Measurements from ENCODE around the gene METAP1.

METAP1 gene

GRCh38 chr4:98997166-98997565 is 1.6 kb downstream of the METAP1 start:
- Histone ChIP-seq H3K23ac (ENCODE audit: low read length) (no peak overlapping the region), H4K8ac (ENCODE audit: low read depth, low read length) (no peak overlapping the region), H3K4me2 (ENCODE audit: low read length) (no peak overlapping the region), H3K14ac (ENCODE audit: low read length) (no peak overlapping the region), H2BK120ac (ENCODE audit: insufficient read depth, low read length, poor library complexity) (no peak overlapping the region), H2AFZ (ENCODE audit: insufficient read depth, low read length, poor library complexity) (no peak overlapping the region), H3K79me1 (ENCODE audit: low read length) (peaks cover 14% of the 10 kb centered on the region), H3K18ac (ENCODE audit: low read length) (no peak overlapping the region), H2BK5ac (ENCODE audit: low read depth, low read length, poor library complexity) (no peak overlapping the region), H2AK5ac (ENCODE audit: low read length) (no peak overlapping the region), H3K4ac (ENCODE audit: low read depth, low read length) (no peak overlapping the region), H3K9me3 (ENCODE audit: insufficient read depth, low read depth, low read length) (peaks cover 2% of the 10 kb centered on the region), H3K27ac (ENCODE audit: low read depth, low read length) (no peak overlapping the region), H3K36me3 (ENCODE audit: control insufficient read depth in 1 of 2, insufficient read depth in 2 of 2, low read length in 2 of 2) (no peaks in the 10 kb centered on the region), H3K4me3 (ENCODE audit: low read depth, low read length) (no peak overlapping the region), H4K91ac (ENCODE audit: low read depth, low read length) (no peak overlapping the region), H3K9ac (ENCODE audit: low read length) (no peak overlapping the region), H2BK12ac (ENCODE audit: low read length) (no peak overlapping the region), H3K79me2 (ENCODE audit: control insufficient read depth, insufficient read depth, low read length, poor library complexity) (peaks cover 18% of the 10 kb centered on the region), H3K4me1 (ENCODE audit: control insufficient read depth in 1 of 2, insufficient read depth in 2 of 2, low read length in 2 of 2) (peaks cover 0 to 5% of the 10 kb centered on the region in 2 experiments), H4K12ac (ENCODE audit: low read depth, low read length) (no peak overlapping the region), H3K27me3 (ENCODE audit: insufficient read depth, low read length) (peaks cover 2% of the 10 kb centered on the region)
- WGBS (ENCODE audit: extremely low coverage, insufficient coverage, insufficient read length): no CpG with 5 or more reads among the region's 6 CpGs
- peak in 1 of 2 donors; percentile 18 for DNase-seq

DNA sequence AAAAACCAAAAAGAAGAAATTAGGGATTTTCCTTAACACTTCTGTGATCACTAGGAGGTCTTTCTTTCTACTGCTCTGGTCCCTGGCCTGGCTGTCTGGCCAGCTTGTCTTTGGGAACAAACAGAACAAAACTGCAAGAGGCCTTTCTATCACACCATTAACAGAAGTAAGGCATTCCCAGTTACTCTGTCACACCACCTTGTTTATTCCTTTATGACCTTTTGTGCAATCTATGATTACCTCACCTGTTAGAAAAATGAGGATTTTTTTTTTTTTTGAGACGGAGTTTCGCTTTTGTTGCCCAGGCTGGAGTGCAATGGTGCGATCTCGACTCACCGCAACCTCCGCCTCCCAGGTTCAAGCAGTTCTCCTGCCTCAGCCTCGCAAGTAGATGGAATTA is 3.0 kb downstream of the METAP1 start:
- Histone ChIP-seq H3K4me2 (ENCODE audit: low read length) (no peak overlapping the region), H3K27me3 (ENCODE audit: insufficient read depth, low read length) (peaks cover 2% of the 10 kb centered on the region), H3K79me2 (ENCODE audit: control insufficient read depth, insufficient read depth, low read length, poor library complexity) (peaks cover 21% of the 10 kb centered on the region), H4K8ac (ENCODE audit: low read depth, low read length) (no peak overlapping the region), H2AK5ac (ENCODE audit: low read length) (no peak overlapping the region), H3K36me3 (ENCODE audit: control insufficient read depth in 1 of 2, insufficient read depth in 2 of 2, low read length in 2 of 2) (no peaks in the 10 kb centered on the region), H3K18ac (ENCODE audit: low read length) (no peak overlapping the region), H3K79me1 (ENCODE audit: low read length) (peaks cover 16% of the 10 kb centered on the region), H3K14ac (ENCODE audit: low read length) (no peak overlapping the region), H2BK12ac (ENCODE audit: low read length) (no peak overlapping the region), H2AFZ (ENCODE audit: insufficient read depth, low read length, poor library complexity) (no peak overlapping the region), H3K9me3 (ENCODE audit: insufficient read depth, low read depth, low read length) (peaks cover 2% of the 10 kb centered on the region), H3K4me3 (ENCODE audit: low read depth, low read length) (no peak overlapping the region), H3K27ac (ENCODE audit: low read depth, low read length) (no peak overlapping the region), H4K91ac (ENCODE audit: low read depth, low read length) (no peak overlapping the region), H4K12ac (ENCODE audit: low read depth, low read length) (no peak overlapping the region), H2BK120ac (ENCODE audit: insufficient read depth, low read length, poor library complexity) (no peak overlapping the region), H3K9ac (ENCODE audit: low read length) (no peak overlapping the region), H3K4ac (ENCODE audit: low read depth, low read length) (peak overlapping the region; percentile 79), H3K23ac (ENCODE audit: low read length) (no peak overlapping the region), H2BK5ac (ENCODE audit: low read depth, low read length, poor library complexity) (no peak overlapping the region), H3K4me1 (ENCODE audit: control insufficient read depth in 1 of 2, insufficient read depth in 2 of 2, low read length in 2 of 2) (peaks cover 6 to 9% of the 10 kb centered on the region in 2 experiments)
- DNase-seq: peak in 1 of 2 donors; percentile 55
- no CpG with 5 or more reads among the region's 7 CpGs for WGBS (ENCODE audit: extremely low coverage, insufficient coverage, insufficient read length)

- Histone ChIP-seq H2BK5ac (ENCODE audit: low read depth, low read length, poor library complexity) (no peak overlapping the region), H2AFZ (ENCODE audit: insufficient read depth, low read length, poor library complexity) (no peak overlapping the region), H3K9me3 (ENCODE audit: insufficient read depth, low read depth, low read length) (no peaks in the 10 kb centered on the region), H3K27ac (ENCODE audit: low read depth, low read length) (no peak overlapping the region), H3K9ac (ENCODE audit: low read length) (no peak overlapping the region), H3K23ac (ENCODE audit: low read length) (no peak overlapping the region), H3K14ac (ENCODE audit: low read length) (no peak overlapping the region), H3K79me2 (ENCODE audit: control insufficient read depth, insufficient read depth, low read length, poor library complexity) (peaks cover 15% of the 10 kb centered on the region), H3K18ac (ENCODE audit: low read length) (no peak overlapping the region), H3K36me3 (ENCODE audit: control insufficient read depth in 1 of 2, insufficient read depth in 2 of 2, low read length in 2 of 2) (no peaks in the 10 kb centered on the region), H3K4me2 (ENCODE audit: low read length) (no peak overlapping the region), H3K79me1 (ENCODE audit: low read length) (peaks cover 2% of the 10 kb centered on the region), H3K4me1 (ENCODE audit: control insufficient read depth in 1 of 2, insufficient read depth in 2 of 2, low read length in 2 of 2) (peaks cover 11 to 13% of the 10 kb centered on the region in 2 experiments), H2BK120ac (ENCODE audit: insufficient read depth, low read length, poor library complexity) (no peak overlapping the region), H4K8ac (ENCODE audit: low read depth, low read length) (no peak overlapping the region), H4K12ac (ENCODE audit: low read depth, low read length) (no peak overlapping the region), H3K27me3 (ENCODE audit: insufficient read depth, low read length) (no peaks in the 10 kb centered on the region), H4K91ac (ENCODE audit: low read depth, low read length) (no peak overlapping the region), H3K4me3 (ENCODE audit: low read depth, low read length) (no peak overlapping the region), H2AK5ac (ENCODE audit: low read length) (no peak overlapping the region), H2BK12ac (ENCODE audit: low read length) (no peak overlapping the region), H3K4ac (ENCODE audit: low read depth, low read length) (peak overlapping the region; percentile 93)
- no CpG with 5 or more reads among the region's 3 CpGs for WGBS (ENCODE audit: extremely low coverage, insufficient coverage, insufficient read length)
- DNase-seq: no peak
Observed at GRCh38 chr4:99002279-99002678, 6.8 kb downstream of the METAP1 start.

DNA sequence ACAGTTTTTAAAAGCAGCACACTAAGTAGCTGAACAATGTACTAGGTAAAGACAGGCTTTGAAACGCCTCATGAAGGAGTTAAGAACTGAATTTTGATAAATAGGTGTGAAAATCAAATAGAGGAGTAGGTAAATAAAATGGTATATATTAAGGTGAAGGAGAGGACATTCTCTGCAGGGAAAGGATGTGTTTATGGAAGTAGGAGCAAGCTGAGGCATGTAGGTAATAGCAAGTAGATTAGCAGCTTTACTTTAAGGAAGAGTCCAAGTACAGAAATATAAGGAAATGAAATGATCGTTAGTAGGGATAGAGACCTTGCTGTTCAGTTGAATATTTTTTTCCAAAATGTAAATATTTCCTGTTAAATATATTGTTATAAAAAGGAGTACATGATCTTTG is 12.5 kb downstream of the METAP1 start:
- no peak overlapping the region for H3K18ac ChIP-seq (ENCODE audit: low read length)
- no peak overlapping the region for H2BK120ac ChIP-seq (ENCODE audit: insufficient read depth, low read length, poor library complexity)
- no peaks in the 10 kb centered on the region for H3K79me1 ChIP-seq (ENCODE audit: low read length)
- H3K4me1 ChIP-seq (ENCODE audit: control insufficient read depth in 1 of 2, insufficient read depth in 2 of 2, low read length in 2 of 2): peaks cover 3 to 7% of the 10 kb centered on the region in 2 experiments
- peaks cover 0 to 1% of the 10 kb centered on the region in 2 experiments for H3K36me3 ChIP-seq (ENCODE audit: control insufficient read depth in 1 of 2, insufficient read depth in 2 of 2, low read length in 2 of 2)
- no peak overlapping the region for H2AK5ac ChIP-seq (ENCODE audit: low read length)
- H3K9me3 ChIP-seq (ENCODE audit: insufficient read depth, low read depth, low read length): no peaks in the 10 kb centered on the region
- no peak overlapping the region for H3K14ac ChIP-seq (ENCODE audit: low read length)
- H3K4ac ChIP-seq (ENCODE audit: low read depth, low read length): no peak overlapping the region
- H3K79me2 ChIP-seq (ENCODE audit: control insufficient read depth, insufficient read depth, low read length, poor library complexity): peaks cover 6% of the 10 kb centered on the region
- DNase-seq: no peak
- no peak overlapping the region for H4K12ac ChIP-seq (ENCODE audit: low read depth, low read length)
- no peaks in the 10 kb centered on the region for H3K27me3 ChIP-seq (ENCODE audit: insufficient read depth, low read length)
- no peak overlapping the region for H2AFZ ChIP-seq (ENCODE audit: insufficient read depth, low read length, poor library complexity)
- H3K23ac ChIP-seq (ENCODE audit: low read length): no peak overlapping the region
- H3K4me2 ChIP-seq (ENCODE audit: low read length): no peak overlapping the region
- no peak overlapping the region for H2BK12ac ChIP-seq (ENCODE audit: low read length)
- H4K8ac ChIP-seq (ENCODE audit: low read depth, low read length): no peak overlapping the region
- H3K9ac ChIP-seq (ENCODE audit: low read length): no peak overlapping the region
- H4K91ac ChIP-seq (ENCODE audit: low read depth, low read length): no peak overlapping the region
- no peak overlapping the region for H3K4me3 ChIP-seq (ENCODE audit: low read depth, low read length)
- H3K27ac ChIP-seq (ENCODE audit: low read depth, low read length): no peak overlapping the region
- no CpG with 5 or more reads among the region's 2 CpGs for WGBS (ENCODE audit: extremely low coverage, insufficient coverage, insufficient read length)
- no peak overlapping the region for H2BK5ac ChIP-seq (ENCODE audit: low read depth, low read length, poor library complexity)
